WTC11 (cell line): ENCODE measurements around the gene MTHFD1L. TPM values are rescaled to one million over a fixed set of nuclear protein-coding genes. Genes with fewer than 3 reads are reported as not detected.

Experiments used
- ATAC-seq: fragments of 200-7000 bp; cut with Tn5 transposase; 2 replicates; pipeline ENCODE4 v1.10.0; 2021; ENCODE audit warnings: mild to moderate bottlenecking, moderate library complexity
- CTCF ChIA-PET: fragments of 300-600 bp; sonication (Branson Sonifier 250); formaldehyde crosslinking; loops from one replicate; lab custom pipeline; 2021; ENCODE audit warnings: antibody characterized with exemption; lab: Charles Lee
- POLR2A ChIA-PET: fragments of 350-600 bp; sonication (Branson Sonifier 250); formaldehyde crosslinking; loops from one replicate; lab custom pipeline; 2021; ENCODE audit warnings: antibody characterized with exemption; lab: Charles Lee
- DNase-seq: peaks from one replicate; pipeline ENCODE4 v3.0.0; 2021; ENCODE audit warnings: low spot score
- H3K27ac Mint-ChIP-seq: 2 replicates; pipeline ENCODE4 v1.8.0; 2021; ENCODE audit warnings: mixed read lengths
- H3K27me3 Mint-ChIP-seq: 2 replicates; pipeline ENCODE4 v1.8.0; 2021; ENCODE audit warnings: low read depth, mild to moderate bottlenecking, moderate library complexity, mixed read lengths
- H3K36me3 Mint-ChIP-seq: 2 replicates; pipeline ENCODE4 v1.8.0; 2021; ENCODE audit warnings: mixed read lengths
- H3K4me1 Mint-ChIP-seq: 2 replicates; pipeline ENCODE4 v1.8.0; 2022; ENCODE audit warnings: mixed read lengths
- H3K4me3 Mint-ChIP-seq: 2 replicates; pipeline ENCODE4 v1.8.0; 2021; ENCODE audit warnings: mild to moderate bottlenecking, moderate library complexity, mixed read lengths
- H3K9me3 Mint-ChIP-seq: 2 replicates; pipeline ENCODE4 v1.8.0; 2021; ENCODE audit warnings: mixed read lengths
- AR ChIP-seq: fragments of 250-450 bp; sonication (Bioruptor Pico); IDR thresholded peaks from 2 replicates; pipeline ENCODE4 v1.9.0; 2021; ENCODE audit warnings: mild to moderate bottlenecking
- ATF3 ChIP-seq: sonication (generic); formaldehyde crosslinking; conservative IDR thresholded peaks from 2 replicates; pipeline ENCODE4 v1.8.1; 2022; ENCODE audit warnings: mild to moderate bottlenecking, missing genetic modification reagents
- CBFB ChIP-seq: sonication (generic); formaldehyde crosslinking; IDR thresholded peaks from 2 replicates; pipeline ENCODE4 v1.8.1; 2022; ENCODE audit warnings: mild to moderate bottlenecking, low read depth, missing genetic modification reagents
- CDX4 ChIP-seq: fragments of 250-450 bp; sonication (Bioruptor Pico); IDR thresholded peaks from 2 replicates; pipeline ENCODE4 v1.9.0; 2021; ENCODE audit warnings: moderate library complexity, mild to moderate bottlenecking, inconsistent platforms, borderline replicate concordance
- CREM ChIP-seq: sonication (generic); formaldehyde crosslinking; IDR thresholded peaks from 2 replicates; pipeline ENCODE4 v1.8.1; 2022; ENCODE audit warnings: mild to moderate bottlenecking, missing genetic modification reagents, moderate library complexity
- E2F1 ChIP-seq: sonication (generic); formaldehyde crosslinking; IDR thresholded peaks from 2 replicates; pipeline ENCODE4 v1.8.0; 2022; ENCODE audit warnings: mild to moderate bottlenecking, missing genetic modification reagents
- E2F4 ChIP-seq: sonication (generic); formaldehyde crosslinking; IDR thresholded peaks from 2 replicates; pipeline ENCODE4 v1.8.1; 2022; ENCODE audit warnings: low read depth, mild to moderate bottlenecking, moderate library complexity, missing genetic modification reagents, borderline replicate concordance
- ESRRA ChIP-seq: sonication (generic); formaldehyde crosslinking; IDR thresholded peaks from 2 replicates; pipeline ENCODE4 v1.8.1; 2022; ENCODE audit warnings: mild to moderate bottlenecking, missing genetic modification reagents, borderline replicate concordance
- FOXP1 ChIP-seq: sonication (generic); formaldehyde crosslinking; IDR thresholded peaks from 2 replicates; pipeline ENCODE4 v1.8.0; 2022; ENCODE audit warnings: missing genetic modification reagents, mild to moderate bottlenecking, moderate library complexity, borderline replicate concordance
- FOXP4 ChIP-seq: sonication (generic); formaldehyde crosslinking; IDR thresholded peaks from 2 replicates; pipeline ENCODE4 v1.8.0; 2022; ENCODE audit warnings: mild to moderate bottlenecking, missing genetic modification reagents
- IRF2 ChIP-seq: sonication (generic); formaldehyde crosslinking; IDR thresholded peaks from 2 replicates; pipeline ENCODE4 v1.8.0; 2022; ENCODE audit warnings: low read depth, missing genetic modification reagents, borderline replicate concordance
- MAX ChIP-seq: sonication (generic); formaldehyde crosslinking; IDR thresholded peaks from 2 replicates; pipeline ENCODE4 v1.8.0; 2022; ENCODE audit warnings: mild to moderate bottlenecking, missing genetic modification reagents
- MYBL2 ChIP-seq: sonication (generic); formaldehyde crosslinking; IDR thresholded peaks from 2 replicates; pipeline ENCODE4 v1.8.1; 2023; ENCODE audit warnings: mild to moderate bottlenecking, moderate library complexity, missing genetic modification reagents
- NR3C1 ChIP-seq: sonication (generic); formaldehyde crosslinking; conservative IDR thresholded peaks from 2 replicates; pipeline ENCODE4 v1.8.1; 2023; ENCODE audit warnings: low read depth, mild to moderate bottlenecking, missing genetic modification reagents
- RORB ChIP-seq: fragments of 250-450 bp; sonication (Bioruptor Pico); IDR thresholded peaks from 2 replicates; pipeline ENCODE4 v1.9.0; 2021; ENCODE audit warnings: mild to moderate bottlenecking
- SMAD4 ChIP-seq: sonication (generic); formaldehyde crosslinking; IDR thresholded peaks from 2 replicates; pipeline ENCODE4 v1.8.0; 2022; ENCODE audit warnings: mild to moderate bottlenecking, missing genetic modification reagents
- SP1 ChIP-seq: sonication (generic); formaldehyde crosslinking; conservative IDR thresholded peaks from 2 replicates; pipeline ENCODE4 v1.8.1; 2022; ENCODE audit warnings: missing genetic modification reagents
- TEAD1 ChIP-seq: sonication (generic); formaldehyde crosslinking; IDR thresholded peaks from 2 replicates; pipeline ENCODE4 v1.8.0; 2022; ENCODE audit warnings: mild to moderate bottlenecking, missing genetic modification reagents
- ZBTB21 ChIP-seq: sonication (generic); formaldehyde crosslinking; IDR thresholded peaks from 2 replicates; pipeline ENCODE4 v1.8.1; 2023; ENCODE audit warnings: mild to moderate bottlenecking, missing genetic modification reagents, borderline replicate concordance
- ZMAT4 ChIP-seq: fragments of 250-450 bp; sonication (Bioruptor Pico); IDR thresholded peaks from 2 replicates; pipeline ENCODE4 v1.9.0; 2021; ENCODE audit warnings: mild to moderate bottlenecking
- ZNF232 ChIP-seq: sonication (generic); formaldehyde crosslinking; IDR thresholded peaks from 2 replicates; pipeline ENCODE4 v1.8.0; 2022; ENCODE audit warnings: mild to moderate bottlenecking, missing genetic modification reagents
- total RNA-seq: library from RNA; stranded (reverse); gene quantifications from 3 replicates; pipeline ENCODE4 v1.2.3, GENCODE V29; 2021

MTHFD1L gene
- total RNA-seq, 1 experiment from 2014 or later: 104 TPM

- H3K4me3 Mint-ChIP-seq: no peak overlapping the region
- peaks cover 60% of the 10 kb centered on the region for H3K36me3 Mint-ChIP-seq
- DNase-seq (no peak), ATAC-seq (no peak)
- ChIA-PET CTCF (interaction anchor here (1.0 kb wide), 1 partner anchor 8 kb away, joined by 3 read pairs; no protein-coding TSS in a partner anchor), POLR2A (interaction anchor here (0.6 kb wide), 2 partner anchors 9 to 291 kb away, joined by 3 read pairs; no protein-coding TSS in a partner anchor)
- H3K9me3 Mint-ChIP-seq: no peaks in the 10 kb centered on the region
- H3K27me3 Mint-ChIP-seq: no peaks in the 10 kb centered on the region
- H3K27ac Mint-ChIP-seq: no peak overlapping the region
- TF ChIP-seq ZMAT4 (CRISPR knock-in tag): no peak
- TF ChIP-seq CREM (CRISPR knock-in tag): no peak
- TF ChIP-seq SMAD4 (CRISPR knock-in tag): no peak
- TF ChIP-seq FOXP1 (CRISPR knock-in tag): no peak
- TF ChIP-seq ZBTB21 (CRISPR knock-in tag): no peak
- TF ChIP-seq MAX: no peak
- TF ChIP-seq NR3C1 (CRISPR knock-in tag): no peak
- TF ChIP-seq MYBL2 (CRISPR knock-in tag): no peak
- no peak for TF ChIP-seq TEAD1
- TF ChIP-seq CDX4: no peak
- no peak for TF ChIP-seq AR
- peaks cover 19% of the 10 kb centered on the region for H3K4me1 Mint-ChIP-seq
Measured at GRCh38 chr6:150883521-150883920, 18.0 kb downstream of the MTHFD1L start.

- Mint-ChIP-seq H3K27ac (no peak overlapping the region), H3K9me3 (no peaks in the 10 kb centered on the region), H3K36me3 (peaks cover 62% of the 10 kb centered on the region), H3K4me1 (no peaks in the 10 kb centered on the region; the same call in 1 of the 2 replicates), H3K27me3 (no peaks in the 10 kb centered on the region), H3K4me3 (no peak overlapping the region)
- POLR2A ChIA-PET: no interaction called here
- no peak for DNase-seq
- CTCF ChIA-PET: interaction anchor here (1.0 to 1.2 kb wide), 2 partner anchors 9 to 69 kb away, joined by 3 read pairs; no protein-coding TSS in a partner anchor
- ATAC-seq: no peak
- TF ChIP-seq AR (no peak), ESRRA (no peak), ATF3 (CRISPR knock-in tag) (no peak), CBFB (CRISPR knock-in tag) (no peak), RORB (CRISPR knock-in tag) (no peak), IRF2 (no peak), FOXP4 (CRISPR knock-in tag) (no peak), MAX (no peak), E2F1 (CRISPR knock-in tag) (no peak), E2F4 (CRISPR knock-in tag) (no peak), ZNF232 (CRISPR knock-in tag) (no peak), SP1 (CRISPR knock-in tag) (no peak)
Measured at GRCh38 chr6:150886155-150886554, 20.7 kb downstream of the MTHFD1L start.
